Upper lobe of left lung (tissue), 4 donors: ENCODE results near the gene TYW5.

Experiments used
- EP300 ChIP-seq, 4 donors: sonication (generic); formaldehyde crosslinking; IDR thresholded peaks; one replicate each; pipeline ENCODE4 v1.5.1; 2017; ENCODE audit warnings: antibody characterized with exemption in 4 of 4, control low read depth in 2 of 4
- POLR2A ChIP-seq, 4 donors: fragments of 450-650 bp; IDR thresholded peaks; one replicate each; pipeline ENCODE4 v1.5.1; 2016 to 2017; ENCODE audit warnings: antibody characterized with exemption in 4 of 4, mild to moderate bottlenecking in 2 of 4
- POLR2AphosphoS5 ChIP-seq, 2 donors: sonication (generic); formaldehyde crosslinking; IDR thresholded peaks; one replicate each; pipeline ENCODE4 v1.5.1; 2017; ENCODE audit warnings: antibody characterized with exemption in 2 of 2
- TF ChIP-seq, protein P1 (sequence below), 6 experiments: fragments of 450-650 bp in 4 of 6; fragments of 200-600 bp in 2 of 6; sonication (generic) in 2 of 6; IDR thresholded peaks; one replicate each; pipeline ENCODE4 v1.5.1; 2016 to 2019; ENCODE audit warnings: antibody characterized with exemption in 6 of 6

DNA sequence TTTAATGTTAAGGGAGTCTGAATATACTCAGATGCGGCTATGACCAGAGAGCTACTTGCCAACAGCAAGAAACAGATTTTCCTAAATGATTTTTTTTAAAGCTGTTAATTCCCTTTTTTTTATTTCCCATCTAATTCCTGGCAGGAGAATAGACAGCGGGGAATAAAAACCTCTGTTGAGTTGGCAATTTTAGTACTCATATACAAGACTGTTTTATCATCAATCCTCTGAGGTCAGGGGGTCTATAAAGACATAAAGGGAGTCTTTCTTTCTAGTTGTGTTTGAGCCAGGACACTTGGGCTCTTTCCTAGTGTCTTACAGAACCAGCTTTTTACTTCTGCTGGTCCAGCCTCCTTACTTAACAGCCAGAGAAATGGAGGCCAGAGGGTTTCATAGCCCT lies 29.5 kb upstream of the TYW5 start:
- TF ChIP-seq POLR2AphosphoS5 (IDR thresholded peaks at IDR 0.05): no peak
- TF ChIP-seq, protein P1, sequence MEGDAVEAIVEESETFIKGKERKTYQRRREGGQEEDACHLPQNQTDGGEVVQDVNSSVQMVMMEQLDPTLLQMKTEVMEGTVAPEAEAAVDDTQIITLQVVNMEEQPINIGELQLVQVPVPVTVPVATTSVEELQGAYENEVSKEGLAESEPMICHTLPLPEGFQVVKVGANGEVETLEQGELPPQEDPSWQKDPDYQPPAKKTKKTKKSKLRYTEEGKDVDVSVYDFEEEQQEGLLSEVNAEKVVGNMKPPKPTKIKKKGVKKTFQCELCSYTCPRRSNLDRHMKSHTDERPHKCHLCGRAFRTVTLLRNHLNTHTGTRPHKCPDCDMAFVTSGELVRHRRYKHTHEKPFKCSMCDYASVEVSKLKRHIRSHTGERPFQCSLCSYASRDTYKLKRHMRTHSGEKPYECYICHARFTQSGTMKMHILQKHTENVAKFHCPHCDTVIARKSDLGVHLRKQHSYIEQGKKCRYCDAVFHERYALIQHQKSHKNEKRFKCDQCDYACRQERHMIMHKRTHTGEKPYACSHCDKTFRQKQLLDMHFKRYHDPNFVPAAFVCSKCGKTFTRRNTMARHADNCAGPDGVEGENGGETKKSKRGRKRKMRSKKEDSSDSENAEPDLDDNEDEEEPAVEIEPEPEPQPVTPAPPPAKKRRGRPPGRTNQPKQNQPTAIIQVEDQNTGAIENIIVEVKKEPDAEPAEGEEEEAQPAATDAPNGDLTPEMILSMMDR (IDR thresholded peaks at IDR 0.05): no peak
- no peak for TF ChIP-seq POLR2A (IDR thresholded peaks at IDR 0.05)
- no peak for TF ChIP-seq EP300 (IDR thresholded peaks at IDR 0.05)
